ENCODE data around the gene MCC. TPM values are rescaled to one million over a fixed set of nuclear protein-coding genes. Genes with fewer than 3 reads are reported as not detected.

The MCC gene
- total RNA-seq, 1 experiment from 2014 or later, result 0.41 TPM

DNA sequence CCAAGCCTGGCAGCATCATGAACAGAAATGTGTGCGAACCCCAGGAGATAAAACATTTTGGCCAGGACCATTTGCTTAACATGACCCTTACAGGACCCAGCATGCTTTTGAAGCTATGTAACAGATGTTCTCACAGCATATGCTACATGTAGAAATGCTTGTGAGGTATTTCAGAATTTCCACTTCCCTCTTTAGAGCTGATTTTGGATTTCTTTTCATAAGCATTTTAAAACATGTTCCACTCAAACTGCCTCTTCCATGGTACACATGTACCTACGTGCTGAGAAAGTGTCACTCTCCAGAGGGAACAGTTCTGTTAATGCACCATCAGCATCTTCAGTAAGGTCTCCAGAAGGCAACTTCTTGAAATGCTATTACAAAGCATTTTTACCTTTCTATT is 37.8 kb downstream of the MCC start:
- POLR2A ChIA-PET, result no interaction called here
- Histone ChIP-seq H3K27ac (ENCODE audit: low read length) (no peak overlapping the region), H3K4me3 (ENCODE audit: low read depth in 2 of 2, low read length in 2 of 2) (no peak overlapping the region), H3K27me3 (ENCODE audit: control insufficient read depth, insufficient read depth, low read length) (peaks cover 9% of the 10 kb centered on the region), H3K36me3 (ENCODE audit: control insufficient read depth, insufficient read depth, low read length) (no peaks in the 10 kb centered on the region), H3K9me3 (ENCODE audit: control insufficient read depth, insufficient read depth, low read depth, low read length) (no peaks in the 10 kb centered on the region), H3K4me1 (ENCODE audit: control insufficient read depth, insufficient read depth, low read length) (no peaks in the 10 kb centered on the region)
- in situ Hi-C loops (cut with HindIII; ENCODE audit: low pct_unique_long_range_greater_than_20kb, low sequenced_read_pairs), result no loop called here
- CTCF ChIA-PET, result interaction anchor here (0.6 kb wide), 1 partner anchor 316 kb away, joined by 6 read pairs; no protein-coding TSS in a partner anchor
- intact Hi-C loops (cut with micrococcal nuclease; ENCODE audit: unreplicated experiment), result no loop called here
- TF ChIP-seq, protein P1, sequence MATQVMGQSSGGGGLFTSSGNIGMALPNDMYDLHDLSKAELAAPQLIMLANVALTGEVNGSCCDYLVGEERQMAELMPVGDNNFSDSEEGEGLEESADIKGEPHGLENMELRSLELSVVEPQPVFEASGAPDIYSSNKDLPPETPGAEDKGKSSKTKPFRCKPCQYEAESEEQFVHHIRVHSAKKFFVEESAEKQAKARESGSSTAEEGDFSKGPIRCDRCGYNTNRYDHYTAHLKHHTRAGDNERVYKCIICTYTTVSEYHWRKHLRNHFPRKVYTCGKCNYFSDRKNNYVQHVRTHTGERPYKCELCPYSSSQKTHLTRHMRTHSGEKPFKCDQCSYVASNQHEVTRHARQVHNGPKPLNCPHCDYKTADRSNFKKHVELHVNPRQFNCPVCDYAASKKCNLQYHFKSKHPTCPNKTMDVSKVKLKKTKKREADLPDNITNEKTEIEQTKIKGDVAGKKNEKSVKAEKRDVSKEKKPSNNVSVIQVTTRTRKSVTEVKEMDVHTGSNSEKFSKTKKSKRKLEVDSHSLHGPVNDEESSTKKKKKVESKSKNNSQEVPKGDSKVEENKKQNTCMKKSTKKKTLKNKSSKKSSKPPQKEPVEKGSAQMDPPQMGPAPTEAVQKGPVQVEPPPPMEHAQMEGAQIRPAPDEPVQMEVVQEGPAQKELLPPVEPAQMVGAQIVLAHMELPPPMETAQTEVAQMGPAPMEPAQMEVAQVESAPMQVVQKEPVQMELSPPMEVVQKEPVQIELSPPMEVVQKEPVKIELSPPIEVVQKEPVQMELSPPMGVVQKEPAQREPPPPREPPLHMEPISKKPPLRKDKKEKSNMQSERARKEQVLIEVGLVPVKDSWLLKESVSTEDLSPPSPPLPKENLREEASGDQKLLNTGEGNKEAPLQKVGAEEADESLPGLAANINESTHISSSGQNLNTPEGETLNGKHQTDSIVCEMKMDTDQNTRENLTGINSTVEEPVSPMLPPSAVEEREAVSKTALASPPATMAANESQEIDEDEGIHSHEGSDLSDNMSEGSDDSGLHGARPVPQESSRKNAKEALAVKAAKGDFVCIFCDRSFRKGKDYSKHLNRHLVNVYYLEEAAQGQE (IDR thresholded peaks at IDR 0.05; ENCODE audit: insufficient read depth in 1 of 2, low read depth in 2 of 2, low read length in 1 of 2), result no peak
- TF ChIP-seq POLR2AphosphoS5 (IDR thresholded peaks at IDR 0.05; ENCODE audit: low read depth, low read length), result no peak
- TF ChIP-seq SIN3A (IDR thresholded peaks at IDR 0.05; ENCODE audit: borderline replicate concordance, insufficient read depth, low read depth, low read length), result no peak
- no peak for TF ChIP-seq TCF7L2 (IDR thresholded peaks at IDR 0.05; ENCODE audit: low read depth, low read length)
- TF ChIP-seq, protein P2, sequence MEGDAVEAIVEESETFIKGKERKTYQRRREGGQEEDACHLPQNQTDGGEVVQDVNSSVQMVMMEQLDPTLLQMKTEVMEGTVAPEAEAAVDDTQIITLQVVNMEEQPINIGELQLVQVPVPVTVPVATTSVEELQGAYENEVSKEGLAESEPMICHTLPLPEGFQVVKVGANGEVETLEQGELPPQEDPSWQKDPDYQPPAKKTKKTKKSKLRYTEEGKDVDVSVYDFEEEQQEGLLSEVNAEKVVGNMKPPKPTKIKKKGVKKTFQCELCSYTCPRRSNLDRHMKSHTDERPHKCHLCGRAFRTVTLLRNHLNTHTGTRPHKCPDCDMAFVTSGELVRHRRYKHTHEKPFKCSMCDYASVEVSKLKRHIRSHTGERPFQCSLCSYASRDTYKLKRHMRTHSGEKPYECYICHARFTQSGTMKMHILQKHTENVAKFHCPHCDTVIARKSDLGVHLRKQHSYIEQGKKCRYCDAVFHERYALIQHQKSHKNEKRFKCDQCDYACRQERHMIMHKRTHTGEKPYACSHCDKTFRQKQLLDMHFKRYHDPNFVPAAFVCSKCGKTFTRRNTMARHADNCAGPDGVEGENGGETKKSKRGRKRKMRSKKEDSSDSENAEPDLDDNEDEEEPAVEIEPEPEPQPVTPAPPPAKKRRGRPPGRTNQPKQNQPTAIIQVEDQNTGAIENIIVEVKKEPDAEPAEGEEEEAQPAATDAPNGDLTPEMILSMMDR (IDR thresholded peaks at IDR 0.05), result no peak
- DNase-seq (ENCODE audit: low read depth, low spot score), result no peak
- no peak for ATAC-seq
- no TSS peak for BruUV-seq (replicated peaks)

DNA sequence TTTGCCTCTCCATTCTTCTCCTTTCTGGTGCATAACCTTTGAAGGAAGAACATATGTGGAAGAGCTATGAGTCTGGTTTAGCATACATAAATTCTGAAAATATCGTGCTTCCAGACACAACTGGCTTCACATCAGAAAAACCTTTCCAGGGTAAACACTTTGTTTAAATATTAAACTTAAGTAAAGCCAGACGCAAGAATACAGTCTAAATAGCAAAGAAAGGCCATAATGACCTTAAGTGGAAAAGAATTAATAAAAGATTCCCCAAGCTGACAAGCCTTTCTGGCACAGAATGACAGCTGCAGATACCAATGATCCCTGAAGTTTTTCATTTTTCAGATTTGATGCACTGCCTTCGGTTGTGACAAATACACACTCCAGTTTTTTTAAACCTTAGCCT is 40.0 kb downstream of the MCC start:
- no peaks in the 10 kb centered on the region for H3K9me3 ChIP-seq (ENCODE audit: control insufficient read depth, insufficient read depth, low read depth, low read length)
- in situ Hi-C loops (cut with HindIII; ENCODE audit: low pct_unique_long_range_greater_than_20kb, low sequenced_read_pairs) (no loop called here), intact Hi-C loops (cut with micrococcal nuclease; ENCODE audit: unreplicated experiment) (no loop called here)
- H3K4me3 ChIP-seq (ENCODE audit: low read depth in 2 of 2, low read length in 2 of 2), result no peak overlapping the region
- TF ChIP-seq TCF7L2 (IDR thresholded peaks at IDR 0.05; ENCODE audit: low read depth, low read length) (no peak), POLR2AphosphoS5 (IDR thresholded peaks at IDR 0.05; ENCODE audit: low read depth, low read length) (no peak)
- TF ChIP-seq, protein P1 (IDR thresholded peaks at IDR 0.05; ENCODE audit: insufficient read depth in 1 of 2, low read depth in 2 of 2, low read length in 1 of 2), result no peak
- peaks cover 9% of the 10 kb centered on the region for H3K27me3 ChIP-seq (ENCODE audit: control insufficient read depth, insufficient read depth, low read length)
- no peaks in the 10 kb centered on the region for H3K36me3 ChIP-seq (ENCODE audit: control insufficient read depth, insufficient read depth, low read length)
- POLR2A ChIA-PET, result no interaction called here
- no peaks in the 10 kb centered on the region for H3K4me1 ChIP-seq (ENCODE audit: control insufficient read depth, insufficient read depth, low read length)
- BruUV-seq (replicated peaks), result no TSS peak
- ATAC-seq, result no peak
- H3K27ac ChIP-seq (ENCODE audit: low read length), result no peak overlapping the region
- CTCF ChIA-PET, result no interaction called here
- no peak for DNase-seq (ENCODE audit: low read depth, low spot score)

Data from Panc1 (cell line).